HL-60 (cell line): ENCODE data around the gene KIAA1217.

Experiments
- GABPA ChIP-seq: IDR thresholded peaks from 2 replicates; pipeline ENCODE4 v1.6.1; 2012; ENCODE audit warnings: low read depth
- POLR2AphosphoS5 ChIP-seq: IDR thresholded peaks from 2 replicates; pipeline ENCODE4 v1.6.1; 2012; ENCODE audit warnings: low read depth
- SPI1 ChIP-seq: IDR thresholded peaks from 2 replicates; pipeline ENCODE4 v1.6.1; 2012; ENCODE audit warnings: low read depth, mild to moderate bottlenecking, borderline replicate concordance
- TF ChIP-seq, protein P1 (sequence below): IDR thresholded peaks from one replicate; pipeline ENCODE4 v1.5.1; 2011; ENCODE audit warnings: low read length, control low read depth, inconsistent platforms; ENCODE audit not compliant: insufficient read depth
- TF ChIP-seq, protein P2 (sequence below): IDR thresholded peaks from 2 replicates; pipeline ENCODE4 v1.6.1; 2012; ENCODE audit warnings: low read depth; ENCODE audit not compliant: insufficient replicate concordance

DNA sequence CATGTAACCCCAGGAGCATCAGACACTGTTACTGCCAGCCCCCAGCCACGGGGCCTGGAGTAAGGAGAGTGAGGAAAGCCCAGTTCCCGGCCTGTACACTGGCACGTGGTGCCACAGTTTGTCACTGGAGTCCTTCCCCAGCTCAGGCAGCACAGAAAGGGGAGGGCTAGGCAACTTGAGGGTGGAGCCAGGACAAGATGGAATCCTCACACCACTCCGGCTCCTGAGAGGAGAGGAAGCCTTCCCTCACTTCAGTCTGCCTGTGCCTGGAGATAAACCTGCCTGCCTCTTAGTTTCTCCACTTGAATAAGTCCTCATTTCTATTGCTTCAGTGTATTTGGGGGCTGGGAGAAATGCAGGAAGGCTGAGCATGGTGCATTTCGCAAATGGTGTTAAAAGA is 176.0 kb downstream of the KIAA1217 start:
- TF ChIP-seq, protein P1, sequence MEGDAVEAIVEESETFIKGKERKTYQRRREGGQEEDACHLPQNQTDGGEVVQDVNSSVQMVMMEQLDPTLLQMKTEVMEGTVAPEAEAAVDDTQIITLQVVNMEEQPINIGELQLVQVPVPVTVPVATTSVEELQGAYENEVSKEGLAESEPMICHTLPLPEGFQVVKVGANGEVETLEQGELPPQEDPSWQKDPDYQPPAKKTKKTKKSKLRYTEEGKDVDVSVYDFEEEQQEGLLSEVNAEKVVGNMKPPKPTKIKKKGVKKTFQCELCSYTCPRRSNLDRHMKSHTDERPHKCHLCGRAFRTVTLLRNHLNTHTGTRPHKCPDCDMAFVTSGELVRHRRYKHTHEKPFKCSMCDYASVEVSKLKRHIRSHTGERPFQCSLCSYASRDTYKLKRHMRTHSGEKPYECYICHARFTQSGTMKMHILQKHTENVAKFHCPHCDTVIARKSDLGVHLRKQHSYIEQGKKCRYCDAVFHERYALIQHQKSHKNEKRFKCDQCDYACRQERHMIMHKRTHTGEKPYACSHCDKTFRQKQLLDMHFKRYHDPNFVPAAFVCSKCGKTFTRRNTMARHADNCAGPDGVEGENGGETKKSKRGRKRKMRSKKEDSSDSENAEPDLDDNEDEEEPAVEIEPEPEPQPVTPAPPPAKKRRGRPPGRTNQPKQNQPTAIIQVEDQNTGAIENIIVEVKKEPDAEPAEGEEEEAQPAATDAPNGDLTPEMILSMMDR, result no peak
- TF ChIP-seq POLR2AphosphoS5, result no peak
- TF ChIP-seq, protein P2, sequence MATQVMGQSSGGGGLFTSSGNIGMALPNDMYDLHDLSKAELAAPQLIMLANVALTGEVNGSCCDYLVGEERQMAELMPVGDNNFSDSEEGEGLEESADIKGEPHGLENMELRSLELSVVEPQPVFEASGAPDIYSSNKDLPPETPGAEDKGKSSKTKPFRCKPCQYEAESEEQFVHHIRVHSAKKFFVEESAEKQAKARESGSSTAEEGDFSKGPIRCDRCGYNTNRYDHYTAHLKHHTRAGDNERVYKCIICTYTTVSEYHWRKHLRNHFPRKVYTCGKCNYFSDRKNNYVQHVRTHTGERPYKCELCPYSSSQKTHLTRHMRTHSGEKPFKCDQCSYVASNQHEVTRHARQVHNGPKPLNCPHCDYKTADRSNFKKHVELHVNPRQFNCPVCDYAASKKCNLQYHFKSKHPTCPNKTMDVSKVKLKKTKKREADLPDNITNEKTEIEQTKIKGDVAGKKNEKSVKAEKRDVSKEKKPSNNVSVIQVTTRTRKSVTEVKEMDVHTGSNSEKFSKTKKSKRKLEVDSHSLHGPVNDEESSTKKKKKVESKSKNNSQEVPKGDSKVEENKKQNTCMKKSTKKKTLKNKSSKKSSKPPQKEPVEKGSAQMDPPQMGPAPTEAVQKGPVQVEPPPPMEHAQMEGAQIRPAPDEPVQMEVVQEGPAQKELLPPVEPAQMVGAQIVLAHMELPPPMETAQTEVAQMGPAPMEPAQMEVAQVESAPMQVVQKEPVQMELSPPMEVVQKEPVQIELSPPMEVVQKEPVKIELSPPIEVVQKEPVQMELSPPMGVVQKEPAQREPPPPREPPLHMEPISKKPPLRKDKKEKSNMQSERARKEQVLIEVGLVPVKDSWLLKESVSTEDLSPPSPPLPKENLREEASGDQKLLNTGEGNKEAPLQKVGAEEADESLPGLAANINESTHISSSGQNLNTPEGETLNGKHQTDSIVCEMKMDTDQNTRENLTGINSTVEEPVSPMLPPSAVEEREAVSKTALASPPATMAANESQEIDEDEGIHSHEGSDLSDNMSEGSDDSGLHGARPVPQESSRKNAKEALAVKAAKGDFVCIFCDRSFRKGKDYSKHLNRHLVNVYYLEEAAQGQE, result no peak
- TF ChIP-seq GABPA, result no peak
- TF ChIP-seq SPI1, result no peak
